GM12891 (cell line): ENCODE measurements around the gene KYAT1.

Experiments used
- POLR2A ChIP-seq: IDR thresholded peaks from 2 replicates; pipeline ENCODE4 v1.6.1; 2011; ENCODE audit warnings: low read depth, low read length, control low read depth
- POLR2AphosphoS5 ChIP-seq: IDR thresholded peaks from 2 replicates; pipeline ENCODE4 v1.6.1; 2011; ENCODE audit warnings: low read depth, low read length, control low read depth
- POU2F2 ChIP-seq: IDR thresholded peaks from 2 replicates; pipeline ENCODE4 v1.6.1; 2011; ENCODE audit warnings: low read depth, mild to moderate bottlenecking, control low read depth, low read length, moderate library complexity
- SPI1 ChIP-seq: IDR thresholded peaks from 2 replicates; pipeline ENCODE4 v1.6.1; 2011; ENCODE audit warnings: low read depth, low read length, control low read depth

DNA sequence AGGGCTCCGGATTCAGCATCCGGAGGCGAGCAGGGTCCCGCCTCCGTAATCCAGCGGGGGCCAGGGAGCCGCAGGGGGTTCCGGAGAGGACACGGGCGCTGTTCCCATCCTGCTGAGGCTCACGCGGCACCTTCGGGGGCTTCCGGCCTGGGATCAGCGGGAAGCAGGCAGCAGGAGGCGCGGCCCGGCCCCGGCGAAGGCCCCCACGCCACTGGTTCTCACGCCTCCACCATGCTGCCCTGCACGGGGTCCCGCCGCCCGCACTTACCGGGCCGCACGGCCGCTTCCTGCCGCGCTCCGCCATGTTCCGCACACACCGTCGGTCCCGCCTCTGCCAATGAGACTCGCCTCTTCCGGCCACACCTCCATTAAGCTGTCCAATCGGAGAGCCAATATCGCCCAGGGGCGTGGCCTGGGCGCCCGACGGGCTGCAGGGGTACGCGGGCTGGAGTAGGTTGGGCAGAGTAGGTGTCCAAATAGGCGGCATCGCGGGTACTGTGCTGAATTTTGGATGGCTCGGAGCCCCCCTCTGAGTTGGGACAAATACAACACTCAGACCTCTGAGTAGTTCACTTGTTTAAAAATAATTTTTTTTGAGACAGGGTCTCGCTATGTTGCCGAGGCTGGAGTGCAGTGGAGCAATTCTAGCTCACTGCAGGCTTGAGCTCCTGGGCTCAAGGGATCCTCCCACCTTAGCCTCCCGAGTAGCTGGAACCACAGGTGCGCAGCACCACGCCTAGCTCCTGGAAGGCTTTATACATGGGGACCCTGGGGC, 52.1 kb downstream of the KYAT1 start, which contains the start of gene SPOUT1:
- TF ChIP-seq POLR2A (peak; percentile 87), POLR2AphosphoS5 (peak; percentile 89), SPI1 (no peak), POU2F2 (no peak)
